NB4 (cell line): ENCODE results near the gene TRPM4.

Source experiments
- MYC ChIP-seq: IDR thresholded peaks from 2 replicates; pipeline ENCODE4 v1.6.1; 2011; ENCODE audit warnings: low read depth, low read length
- POLR2A ChIP-seq: IDR thresholded peaks from 2 replicates; pipeline ENCODE4 v1.6.1; 2011; ENCODE audit warnings: mild to moderate bottlenecking; ENCODE audit not compliant: insufficient read length; ENCODE audit errors: extremely low read depth
- TF ChIP-seq, protein P1 (sequence below): IDR thresholded peaks from one replicate; pipeline ENCODE4 v1.5.1; 2012; ENCODE audit warnings: low read depth, low read length
- TF ChIP-seq, protein P2 (sequence below): IDR thresholded peaks from 2 replicates; pipeline ENCODE4 v1.6.1; 2011; ENCODE audit warnings: low read depth, low read length

DNA sequence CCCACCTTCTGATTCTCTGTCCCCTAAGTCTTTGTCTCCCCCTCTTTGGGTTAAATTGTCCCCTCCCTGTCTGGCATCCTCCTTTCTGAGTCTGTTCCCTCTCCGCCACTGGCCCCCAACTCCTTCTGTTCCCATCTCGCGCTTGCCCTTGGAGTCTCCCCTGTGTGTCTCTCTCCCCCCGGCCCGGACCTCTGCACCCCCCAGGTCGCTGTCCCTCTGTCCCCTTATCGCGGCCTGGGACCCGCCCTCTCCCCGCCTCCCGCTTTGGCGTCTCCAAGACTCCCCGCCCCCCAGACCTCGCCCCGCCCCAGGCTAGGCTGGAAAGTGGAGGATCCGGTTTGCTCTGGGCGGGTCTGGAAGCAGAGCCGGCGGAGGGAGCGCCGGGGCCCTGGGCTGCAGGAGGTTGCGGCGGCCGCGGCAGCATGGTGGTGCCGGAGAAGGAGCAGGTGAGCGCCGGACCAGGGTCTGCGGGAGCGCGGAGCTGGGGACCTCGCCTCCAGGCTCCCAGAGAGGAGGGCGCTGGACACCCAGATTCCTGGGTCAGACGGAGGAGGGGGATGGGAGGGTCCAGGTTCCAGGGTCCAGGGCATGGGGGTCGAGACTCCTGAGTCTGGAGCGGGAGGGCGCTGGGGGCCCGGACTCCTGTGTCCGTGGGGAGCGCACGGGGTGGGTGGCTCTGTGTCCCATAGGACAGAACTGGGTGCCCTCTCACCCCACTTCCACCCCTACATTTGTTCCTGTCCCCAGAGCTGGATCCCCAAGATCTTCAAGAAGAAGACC is at the start of gene TRPM4:
- TF ChIP-seq, protein P1, sequence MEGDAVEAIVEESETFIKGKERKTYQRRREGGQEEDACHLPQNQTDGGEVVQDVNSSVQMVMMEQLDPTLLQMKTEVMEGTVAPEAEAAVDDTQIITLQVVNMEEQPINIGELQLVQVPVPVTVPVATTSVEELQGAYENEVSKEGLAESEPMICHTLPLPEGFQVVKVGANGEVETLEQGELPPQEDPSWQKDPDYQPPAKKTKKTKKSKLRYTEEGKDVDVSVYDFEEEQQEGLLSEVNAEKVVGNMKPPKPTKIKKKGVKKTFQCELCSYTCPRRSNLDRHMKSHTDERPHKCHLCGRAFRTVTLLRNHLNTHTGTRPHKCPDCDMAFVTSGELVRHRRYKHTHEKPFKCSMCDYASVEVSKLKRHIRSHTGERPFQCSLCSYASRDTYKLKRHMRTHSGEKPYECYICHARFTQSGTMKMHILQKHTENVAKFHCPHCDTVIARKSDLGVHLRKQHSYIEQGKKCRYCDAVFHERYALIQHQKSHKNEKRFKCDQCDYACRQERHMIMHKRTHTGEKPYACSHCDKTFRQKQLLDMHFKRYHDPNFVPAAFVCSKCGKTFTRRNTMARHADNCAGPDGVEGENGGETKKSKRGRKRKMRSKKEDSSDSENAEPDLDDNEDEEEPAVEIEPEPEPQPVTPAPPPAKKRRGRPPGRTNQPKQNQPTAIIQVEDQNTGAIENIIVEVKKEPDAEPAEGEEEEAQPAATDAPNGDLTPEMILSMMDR: no peak
- no peak for TF ChIP-seq POLR2A
- TF ChIP-seq, protein P2, sequence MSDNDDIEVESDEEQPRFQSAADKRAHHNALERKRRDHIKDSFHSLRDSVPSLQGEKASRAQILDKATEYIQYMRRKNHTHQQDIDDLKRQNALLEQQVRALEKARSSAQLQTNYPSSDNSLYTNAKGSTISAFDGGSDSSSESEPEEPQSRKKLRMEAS: no peak
- TF ChIP-seq MYC: no peak
